Lower leg skin (tissue), 4 donors: Measurements from ENCODE around the gene DPRX. TPM values are rescaled to one million over a fixed set of nuclear protein-coding genes. Genes with fewer than 3 reads are reported as not detected.

ENCODE experiments used
- DNase-seq, 2 donors: peaks; one replicate each; pipeline ENCODE4 v3.0.0-alpha.2; 2019; ENCODE audit warnings: low spot score in 2 of 2
- H3K4me3 ChIP-seq: fragments of 200-600 bp; sonication (generic); 2 replicates; pipeline ENCODE4 v1.5.1; 2017; ENCODE audit warnings: mild to moderate bottlenecking, low read depth; ENCODE audit not compliant: poor library complexity, severe bottlenecking
- CTCF ChIP-seq, 3 donors: fragments of 450-650 bp; IDR thresholded peaks; one replicate each; pipeline ENCODE4 v1.5.1; 2016; ENCODE audit warnings: antibody characterized with exemption in 3 of 3, mild to moderate bottlenecking in 3 of 3, moderate library complexity in 2 of 3
- POLR2A ChIP-seq, 2 donors: fragments of 450-650 bp; IDR thresholded peaks; one replicate each; pipeline ENCODE4 v1.6.1; 2016 to 2017; ENCODE audit warnings: antibody characterized with exemption in 2 of 2, mild to moderate bottlenecking in 1 of 2, moderate library complexity in 1 of 2
- WGBS, 2 donors: methylation state at CpG; one replicate each; pipeline ENCODE4 v1.1.5; 2018; 5-methylcytosine and 5-hydroxymethylcytosine counted together
- intact Hi-C: fragments of 100-400 bp; cut with DNase I; formaldehyde crosslinking; loops from one replicate; pipeline ENCODE4 v1.15.0; 2023; ENCODE audit warnings: low total_unique reads
- total RNA-seq, 4 donors: library from RNA; depleted of rRNA; stranded (reverse); fragments of >200 nt; gene quantifications; one replicate each; pipeline ENCODE4 v1.1.0, GENCODE V29; 2016

The DPRX gene
- total RNA-seq, 4 donors from 2014 or later = not detected

DNA sequence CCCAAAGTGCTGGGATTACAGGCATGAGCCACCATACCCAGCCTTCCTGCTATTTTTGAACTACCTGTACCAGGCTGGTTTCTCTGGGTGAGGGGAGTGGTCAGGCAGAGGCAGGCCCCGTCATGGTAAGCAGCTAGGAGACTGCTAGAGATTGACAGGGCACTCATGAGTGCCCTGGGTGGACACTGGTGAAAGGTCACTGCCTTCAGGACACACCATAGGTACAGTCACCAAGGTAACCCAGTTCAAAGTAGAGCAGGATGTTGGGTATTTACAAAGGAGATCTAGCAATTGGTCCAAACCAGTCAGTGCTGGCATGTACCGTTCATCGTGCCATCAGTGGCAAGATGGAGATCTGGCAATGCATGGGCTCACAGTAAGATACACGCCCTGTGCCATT lies 25.5 kb downstream of the DPRX start:
- intact Hi-C loops = no loop called here
- no peak for DNase-seq
- no peak for TF ChIP-seq POLR2A (IDR thresholded peaks at IDR 0.05)
- TF ChIP-seq CTCF (IDR thresholded peaks at IDR 0.05) = no peak
- H3K4me3 ChIP-seq = no peak overlapping the region
- 50 to 58% methylated on average over 4 of the region's 4 CpGs for WGBS, 2 donors

GRCh38 chr19:53657778-53658177 lies 26.0 kb downstream of the DPRX start:
- no peak for DNase-seq
- H3K4me3 ChIP-seq = no peak overlapping the region
- intact Hi-C loops = no loop called here
- WGBS, 2 donors = 49 to 56% methylated on average over 7 of the region's 7 CpGs
- TF ChIP-seq POLR2A (IDR thresholded peaks at IDR 0.05) (no peak), CTCF (IDR thresholded peaks at IDR 0.05) (no peak)

GRCh38 chr19:53659292-53659691 lies 27.5 kb downstream of the DPRX start:
- WGBS, 2 donors = 9 to 20% methylated on average over 6 of the region's 6 CpGs
- intact Hi-C loops = no loop called here
- H3K4me3 ChIP-seq = no peak overlapping the region
- DNase-seq = peak in 1 of 2 donors; percentile 16
- TF ChIP-seq POLR2A (IDR thresholded peaks at IDR 0.05) = no peak
- no peak for TF ChIP-seq CTCF (IDR thresholded peaks at IDR 0.05)

- H3K4me3 ChIP-seq = no peak overlapping the region
- DNase-seq = no peak
- intact Hi-C loops = no loop called here
- TF ChIP-seq POLR2A (IDR thresholded peaks at IDR 0.05) (no peak), CTCF (IDR thresholded peaks at IDR 0.05) (no peak)
- WGBS, 2 donors = 73 to 75% methylated on average over 4 of the region's 4 CpGs
Observed at GRCh38 chr19:53660584-53660983, 28.8 kb downstream of the DPRX start.

GRCh38 chr19:53662209-53662608 lies 30.4 kb downstream of the DPRX start:
- TF ChIP-seq CTCF (IDR thresholded peaks at IDR 0.05) (no peak), POLR2A (IDR thresholded peaks at IDR 0.05) (no peak)
- WGBS, 2 donors = 69 to 72% methylated on average over 5 to 6 of the region's 6 CpGs

DNA sequence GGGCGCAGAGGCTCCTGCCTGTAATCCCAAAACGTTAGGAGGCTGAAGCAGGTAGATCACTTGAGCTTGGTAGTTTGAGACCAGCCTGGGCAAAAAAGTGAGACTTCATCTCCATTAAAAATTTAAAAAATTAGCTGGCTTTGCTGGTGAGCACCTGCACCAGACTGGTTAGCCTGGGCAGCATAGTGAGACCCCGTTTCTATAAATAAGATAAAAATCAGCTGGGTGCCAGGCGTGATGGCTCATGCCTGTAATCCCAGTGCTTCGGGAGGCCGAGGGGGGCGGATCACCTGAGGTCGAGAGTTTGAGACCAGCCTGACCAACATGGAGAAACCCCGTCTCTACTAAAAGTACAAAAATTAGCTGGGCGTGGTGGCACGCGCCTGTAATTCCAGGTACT lies 32.4 kb downstream of the DPRX start:
- intact Hi-C loops = no loop called here
- DNase-seq = no peak
- H3K4me3 ChIP-seq = no peak overlapping the region
- 80 to 87% methylated on average over 12 of the region's 12 CpGs for WGBS, 2 donors
- TF ChIP-seq CTCF (IDR thresholded peaks at IDR 0.05) (no peak), POLR2A (IDR thresholded peaks at IDR 0.05) (no peak)

More at GRCh38 chr19:53662209-53662608, 30.4 kb downstream of the DPRX start:
- no peak for DNase-seq
- intact Hi-C loops = no loop called here
- no peak overlapping the region for H3K4me3 ChIP-seq
